Measurements from ENCODE around the gene CORO2B. TPM values are rescaled to one million over a fixed set of nuclear protein-coding genes. Genes with fewer than 3 reads are reported as not detected.

Gene CORO2B
- total RNA-seq, 1 donor from 2014 or later: 11.0 TPM

DNA sequence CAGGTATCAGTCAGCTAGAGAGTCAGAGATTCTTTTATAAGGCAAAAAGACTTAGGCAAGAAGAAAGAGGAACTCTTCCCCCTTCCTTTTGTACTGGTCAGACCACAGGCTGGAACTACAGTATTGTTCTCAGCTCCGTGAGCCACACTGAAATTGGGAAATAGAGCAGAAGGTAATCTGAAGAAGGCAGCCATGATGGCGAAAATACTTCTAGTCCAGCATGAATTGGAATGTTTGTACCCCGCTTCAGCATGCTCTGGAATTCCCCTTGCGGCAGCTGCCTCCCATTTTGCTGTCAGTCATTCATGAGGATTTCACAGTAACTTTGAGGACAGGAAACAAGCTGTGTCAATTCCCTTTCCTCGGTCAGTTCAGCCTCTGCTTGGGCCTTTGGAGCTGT is 96.2 kb downstream of the CORO2B start:
- Histone ChIP-seq H3K27ac (no peak overlapping the region), H3K27me3 (no peaks in the 10 kb centered on the region), H3K4me3 (no peak overlapping the region), H3K36me3 (no peaks in the 10 kb centered on the region), H3K9me3 (no peaks in the 10 kb centered on the region), H3K4me1 (no peaks in the 10 kb centered on the region)
- no peak for DNase-seq (ENCODE audit: low spot score in 2 of 2)
- intact Hi-C loops (cut with DNase I): loop anchor here (1.0 to 2.0 kb wide), 4 partner anchors 97 to 420 kb away; partner anchors contain the start of gene CORO2B
- no peak for TF ChIP-seq CTCF (IDR thresholded peaks at IDR 0.05)

DNA sequence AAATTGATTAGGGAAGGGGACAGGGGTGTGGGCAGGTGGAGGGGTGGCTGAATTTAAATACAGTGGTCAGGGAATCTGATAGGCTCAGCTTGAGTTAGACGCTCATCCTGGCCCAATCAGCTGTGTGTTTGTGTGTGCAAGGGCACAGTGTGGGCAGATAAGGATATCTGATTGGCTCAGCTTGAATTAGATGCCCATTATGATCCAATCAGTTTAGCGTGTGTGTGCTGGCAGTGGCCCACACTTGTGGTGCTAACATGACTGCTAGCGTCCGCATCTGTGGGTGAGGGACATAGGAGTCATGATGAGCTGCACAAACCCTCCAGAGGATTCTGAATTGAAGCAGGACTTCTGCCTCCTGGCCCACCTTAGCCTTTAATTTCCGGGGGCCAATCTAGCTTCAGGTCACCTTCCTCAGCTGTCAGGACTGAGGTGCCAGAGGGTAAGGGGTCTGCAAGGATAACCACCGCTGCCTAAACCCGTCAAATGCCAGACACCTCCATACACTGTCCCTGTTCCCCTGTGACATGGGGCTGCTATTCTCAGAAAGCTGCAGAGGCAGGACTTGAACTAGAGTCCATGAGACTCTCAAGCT is 97.3 kb downstream of the CORO2B start:
- DNase-seq (ENCODE audit: low spot score in 2 of 2): no peak
- Histone ChIP-seq H3K9me3 (no peaks in the 10 kb centered on the region), H3K27me3 (no peaks in the 10 kb centered on the region), H3K4me3 (no peak overlapping the region), H3K27ac (no peak overlapping the region), H3K36me3 (no peaks in the 10 kb centered on the region), H3K4me1 (no peaks in the 10 kb centered on the region)
- intact Hi-C loops (cut with DNase I): no loop called here
- no peak for TF ChIP-seq CTCF (IDR thresholded peaks at IDR 0.05)

DNA sequence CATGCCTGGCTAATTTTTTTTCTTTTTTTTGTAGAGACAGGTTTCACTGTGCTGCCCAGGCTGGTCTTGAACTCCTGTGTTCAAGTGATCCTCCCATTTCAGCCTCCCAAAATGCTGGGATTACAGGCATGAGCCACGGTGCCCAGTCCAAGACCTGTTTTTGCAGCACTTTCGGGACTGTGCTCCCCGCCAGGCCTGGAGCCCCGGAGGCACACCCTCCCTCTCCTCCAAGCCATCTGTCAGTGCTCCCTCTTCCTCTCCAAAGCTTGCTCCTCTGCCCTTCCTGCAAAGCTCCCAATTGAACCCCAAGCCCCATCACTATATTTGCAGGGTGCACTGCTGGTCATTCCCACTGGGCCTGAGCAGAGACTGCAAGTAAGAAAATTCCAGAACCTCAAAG is 98.1 kb downstream of the CORO2B start:
- Histone ChIP-seq H3K4me1 (no peaks in the 10 kb centered on the region), H3K27ac (no peak overlapping the region), H3K4me3 (no peak overlapping the region), H3K27me3 (no peaks in the 10 kb centered on the region), H3K9me3 (no peaks in the 10 kb centered on the region), H3K36me3 (no peaks in the 10 kb centered on the region)
- no peak for DNase-seq (ENCODE audit: low spot score in 2 of 2)
- intact Hi-C loops (cut with DNase I): no loop called here
- TF ChIP-seq CTCF (IDR thresholded peaks at IDR 0.05): no peak

- Histone ChIP-seq H3K27me3 (no peaks in the 10 kb centered on the region), H3K9me3 (no peaks in the 10 kb centered on the region), H3K36me3 (no peaks in the 10 kb centered on the region), H3K4me3 (no peak overlapping the region), H3K4me1 (no peaks in the 10 kb centered on the region), H3K27ac (no peak overlapping the region)
- TF ChIP-seq CTCF (IDR thresholded peaks at IDR 0.05): no peak
- DNase-seq (ENCODE audit: low spot score in 2 of 2): no peak
- intact Hi-C loops (cut with DNase I): no loop called here
These were observed 99.2 kb downstream of the CORO2B start for GRCh38 chr15:68677996-68678395.

DNA sequence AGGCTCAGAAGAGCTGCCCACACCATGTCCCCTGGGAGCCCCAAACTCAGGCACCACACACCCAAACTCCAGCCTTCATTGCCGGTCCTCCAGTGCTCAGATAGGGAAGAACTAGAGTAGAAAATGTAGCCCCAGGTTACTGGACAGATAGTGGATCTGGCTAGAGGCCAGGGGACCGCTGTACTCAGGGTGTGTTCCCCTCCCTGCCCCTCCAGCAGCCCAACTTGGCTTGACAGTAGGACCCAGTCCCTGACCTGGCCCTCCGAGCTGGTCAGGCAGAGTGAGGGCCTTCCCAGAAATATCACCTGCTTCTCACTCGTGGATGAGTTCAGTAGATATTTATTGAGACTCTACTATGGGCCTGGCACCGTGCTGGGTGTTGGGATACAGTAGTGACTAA is 100.0 kb downstream of the CORO2B start:
- TF ChIP-seq CTCF (IDR thresholded peaks at IDR 0.05): no peak
- Histone ChIP-seq H3K27me3 (no peaks in the 10 kb centered on the region), H3K36me3 (no peaks in the 10 kb centered on the region), H3K4me1 (no peaks in the 10 kb centered on the region), H3K27ac (no peak overlapping the region), H3K9me3 (no peaks in the 10 kb centered on the region), H3K4me3 (no peak overlapping the region)
- no peak for DNase-seq (ENCODE audit: low spot score in 2 of 2)
- intact Hi-C loops (cut with DNase I): no loop called here

DNA sequence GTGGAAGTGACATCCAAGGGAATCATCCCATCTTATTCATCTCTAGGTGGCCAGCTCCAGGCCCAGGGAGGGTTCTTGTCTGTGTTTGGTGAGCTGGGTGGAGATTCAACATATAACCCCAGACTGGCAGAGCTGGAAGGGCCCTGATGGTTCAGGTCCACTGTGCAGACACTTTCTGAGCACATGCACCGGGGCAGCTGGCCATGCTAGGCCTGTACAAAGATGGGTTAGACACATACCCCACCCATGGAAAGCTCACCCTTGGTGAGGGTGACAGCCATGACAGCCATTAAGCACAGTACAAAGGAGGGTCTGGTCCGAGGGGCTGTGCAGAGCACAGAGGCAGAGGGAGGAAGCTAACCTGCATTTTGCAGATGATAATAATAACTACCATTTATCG is 100.4 kb downstream of the CORO2B start:
- intact Hi-C loops (cut with DNase I): no loop called here
- H3K9me3 ChIP-seq: no peaks in the 10 kb centered on the region
- H3K36me3 ChIP-seq: no peaks in the 10 kb centered on the region
- H3K4me3 ChIP-seq: no peak overlapping the region
- no peak for DNase-seq (ENCODE audit: low spot score in 2 of 2)
- no peak for TF ChIP-seq CTCF (IDR thresholded peaks at IDR 0.05)
- no peaks in the 10 kb centered on the region for H3K4me1 ChIP-seq
- H3K27me3 ChIP-seq: no peaks in the 10 kb centered on the region
- H3K27ac ChIP-seq: no peak overlapping the region

Measured in ascending aorta (tissue), 2 donors.